SIG-M5 (cell line): ENCODE data around the gene CTBP2.
"Not testable (repeated sequence)": the region's sequence is repeated elsewhere in the genome, so short reads cannot be mapped to it uniquely, and the experiment has no call there.

Source experiments
- DNase-seq: peaks from one replicate; lab custom pipeline; 2025; lab: John Stamatoyannopoulos, UW

CTBP2 gene

DNA sequence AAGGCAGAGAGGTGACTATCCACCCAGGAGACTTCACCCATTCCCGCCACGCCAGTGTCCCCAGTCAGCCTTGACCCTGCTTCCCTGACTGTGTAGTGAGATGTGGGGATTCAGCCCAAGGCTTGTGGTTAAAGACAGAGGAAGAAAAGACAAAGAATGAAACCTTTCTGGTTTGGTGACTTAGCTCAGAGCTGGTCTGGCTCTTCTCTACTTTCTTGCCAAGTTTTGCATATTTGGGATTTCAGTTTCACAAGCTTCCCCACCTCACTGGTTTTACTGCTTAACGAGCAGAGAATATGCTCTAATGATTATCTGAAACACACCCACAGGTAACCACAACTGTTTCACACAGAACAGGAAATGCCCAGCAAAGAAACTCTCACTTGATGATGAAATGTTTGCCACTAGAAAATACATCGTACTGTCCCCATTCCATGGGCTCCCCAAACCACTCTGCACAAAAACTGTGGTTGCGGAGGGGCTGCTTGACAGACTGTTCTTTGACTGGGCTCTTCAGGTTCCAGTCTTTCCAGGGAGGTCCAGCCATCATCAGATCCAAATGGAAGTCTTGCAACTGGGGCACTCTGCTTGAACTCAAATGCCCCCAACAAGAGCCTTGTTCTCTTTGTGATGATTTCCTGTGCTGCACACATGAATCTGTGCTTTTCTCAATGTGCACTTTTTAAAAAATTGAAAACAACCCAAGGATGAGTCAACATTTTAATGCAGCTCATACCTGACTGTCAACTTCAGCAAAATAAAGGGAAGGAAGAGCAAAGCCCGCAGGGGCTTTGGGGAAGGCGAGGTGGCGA lies 95.5 kb downstream of the CTBP2 start:
- DNase-seq: peak; percentile 68

DNA sequence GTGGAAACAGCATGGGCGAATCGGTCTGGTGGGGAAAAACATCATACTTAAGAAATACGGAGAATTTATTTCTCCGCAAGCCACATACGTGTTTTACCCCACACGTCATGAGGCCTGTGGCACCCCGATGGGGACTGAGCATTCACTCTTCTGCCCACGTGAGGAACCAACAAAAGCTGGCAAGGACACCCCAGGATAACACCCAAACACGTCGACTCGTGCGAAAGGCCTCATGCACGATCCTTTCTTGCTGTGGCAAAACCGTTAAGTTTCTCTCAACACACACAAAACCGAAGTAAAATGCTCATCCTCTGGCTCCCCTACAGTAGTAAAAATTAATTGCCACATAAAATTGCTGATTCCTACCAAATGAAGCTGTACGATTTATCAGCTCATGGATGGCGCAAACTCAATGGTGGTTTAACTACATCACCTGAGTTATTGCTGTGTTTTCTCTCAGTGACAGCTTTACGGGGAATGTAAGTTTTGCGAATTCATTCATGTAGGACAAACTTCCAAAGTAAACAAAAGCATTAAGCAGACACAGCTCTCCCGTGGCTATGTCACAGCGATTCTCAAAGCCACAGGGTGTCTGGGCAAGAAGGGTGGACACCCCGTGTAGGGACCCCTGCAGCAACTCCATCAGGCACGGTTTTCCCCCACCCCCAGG lies 97.0 kb downstream of the CTBP2 start:
- no peak for DNase-seq

DNA sequence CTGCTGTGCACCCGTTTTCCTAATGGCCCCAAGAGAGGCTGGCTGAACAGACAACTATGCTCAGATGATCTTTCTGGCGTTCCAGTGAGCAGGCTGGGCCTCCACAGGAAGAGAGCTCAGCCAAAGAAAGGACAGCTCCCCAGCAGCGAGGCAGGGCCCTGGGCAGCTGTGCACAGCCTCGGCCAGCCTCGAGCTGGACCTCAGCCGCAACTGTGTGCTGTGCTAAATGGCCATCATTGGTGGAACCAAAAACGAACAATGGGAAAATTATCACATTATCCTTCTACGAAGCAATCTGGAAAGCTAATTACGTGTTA lies 97.5 kb downstream of the CTBP2 start:
- DNase-seq: no peak

DNA sequence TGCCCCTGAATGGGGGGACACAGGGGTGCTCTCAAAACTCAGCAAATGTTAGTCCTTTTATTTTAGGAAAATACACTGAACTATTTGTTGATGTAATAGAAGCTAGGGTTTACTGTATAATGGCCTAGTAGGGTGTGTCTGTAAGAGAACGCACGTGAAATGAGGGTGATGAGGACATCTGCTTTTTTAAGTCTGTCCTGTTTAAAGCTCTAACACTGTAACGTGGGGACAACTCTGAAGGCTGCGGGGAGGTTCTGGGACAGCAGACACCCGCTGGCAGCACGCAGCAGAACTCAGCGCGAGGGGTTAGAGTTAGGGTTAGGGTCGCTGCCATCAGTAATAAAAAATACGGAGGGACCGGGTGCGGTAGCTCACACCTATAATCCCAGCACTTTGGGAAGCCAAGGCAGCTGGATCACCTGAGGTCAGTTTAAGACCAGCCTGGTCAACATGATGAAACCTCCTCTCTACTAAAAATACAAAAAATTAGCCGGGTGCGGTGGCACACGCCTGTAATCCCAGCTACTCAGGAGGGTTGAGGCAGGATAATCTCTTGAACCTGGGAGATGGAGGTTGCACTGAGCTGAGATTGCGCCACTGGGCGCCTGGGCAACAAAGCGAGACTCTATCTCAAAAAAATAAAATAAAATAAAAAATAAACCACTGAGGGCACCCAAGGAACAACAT lies 98.0 kb downstream of the CTBP2 start:
- no peak for DNase-seq

DNA sequence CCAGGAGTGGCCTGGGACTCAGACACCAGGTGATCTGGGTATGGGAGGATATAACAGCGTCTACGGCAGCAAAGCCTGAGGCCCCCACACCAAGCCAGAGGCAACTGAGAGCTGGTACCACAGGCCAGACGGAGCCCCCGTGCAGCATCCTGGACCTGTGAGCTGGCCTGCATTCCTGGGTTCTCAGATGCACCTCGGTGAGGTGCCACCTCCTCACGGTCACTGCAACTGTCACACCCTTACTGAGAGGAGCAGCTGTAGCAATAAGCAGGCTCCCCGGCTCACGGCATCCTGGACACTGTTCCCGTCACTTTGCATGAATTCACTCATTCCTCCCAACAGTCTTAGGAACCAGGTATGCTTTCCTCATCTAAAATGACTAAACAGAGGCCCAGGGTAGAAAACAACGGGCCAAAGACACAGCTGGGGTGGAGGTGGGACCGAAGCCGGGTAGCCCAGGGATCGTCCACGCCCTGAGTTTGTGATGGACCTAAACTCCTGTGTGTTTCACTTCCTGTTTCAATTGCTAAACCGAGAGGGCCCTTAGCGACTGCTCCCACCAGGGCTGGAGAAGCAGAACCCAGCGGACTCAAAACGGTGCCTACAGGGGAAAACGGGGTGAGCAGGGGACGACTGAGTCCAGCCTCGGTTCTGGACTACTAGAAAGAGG lies 98.7 kb downstream of the CTBP2 start:
- DNase-seq: no peak

DNA sequence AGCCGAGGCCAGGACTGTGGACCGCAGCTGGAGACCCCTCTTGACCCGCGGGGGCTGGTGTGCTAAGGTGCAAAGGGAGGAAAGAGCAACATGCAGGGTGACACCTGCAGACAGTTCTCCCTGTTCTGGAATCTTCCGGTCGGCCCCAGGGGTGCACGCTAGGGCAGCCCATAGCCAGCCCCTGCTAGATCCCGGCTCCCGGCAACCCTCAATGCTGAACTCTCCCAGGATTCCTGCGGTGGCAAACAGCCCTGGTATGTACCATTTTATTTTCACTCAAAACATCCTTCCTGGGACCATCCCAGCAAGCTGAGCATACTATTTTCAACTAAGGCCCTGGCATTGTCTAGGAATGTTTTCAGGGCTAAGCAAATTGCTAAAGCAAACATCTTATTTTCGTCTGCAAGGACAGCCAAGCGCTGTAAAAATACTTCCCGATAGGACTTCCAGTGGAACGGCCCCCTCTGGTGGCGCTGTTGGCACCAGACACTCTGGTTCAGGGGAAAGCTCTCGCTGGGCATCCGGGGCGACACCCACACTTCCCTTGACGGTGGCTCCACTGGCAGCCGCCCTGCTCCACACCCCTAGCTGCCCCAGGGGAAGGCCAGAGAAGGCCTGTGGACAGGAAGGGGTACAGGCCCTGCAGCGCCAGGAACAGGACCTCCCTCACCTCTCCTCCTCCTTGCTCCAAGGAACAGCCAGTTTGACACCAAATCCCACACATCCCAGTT lies 99.4 kb downstream of the CTBP2 start:
- no peak for DNase-seq

DNA sequence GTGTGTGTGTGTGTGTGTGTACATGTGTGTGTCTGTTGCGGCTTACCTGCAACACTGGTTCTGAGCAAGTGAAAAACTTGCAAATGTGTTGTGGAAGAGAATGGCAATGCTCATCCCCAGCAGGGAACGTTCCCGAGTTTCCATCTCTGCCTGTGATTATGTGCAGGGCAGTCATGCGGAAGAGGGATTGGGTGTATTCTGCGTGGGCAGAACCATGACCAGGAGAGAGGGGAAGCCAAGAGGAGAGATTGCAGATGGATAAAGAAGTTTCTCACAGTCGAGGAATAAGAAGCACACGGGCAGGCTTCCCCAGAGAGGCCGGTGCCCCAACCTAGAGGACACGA lies 99.9 kb downstream of the CTBP2 start:
- no peak for DNase-seq

DNA sequence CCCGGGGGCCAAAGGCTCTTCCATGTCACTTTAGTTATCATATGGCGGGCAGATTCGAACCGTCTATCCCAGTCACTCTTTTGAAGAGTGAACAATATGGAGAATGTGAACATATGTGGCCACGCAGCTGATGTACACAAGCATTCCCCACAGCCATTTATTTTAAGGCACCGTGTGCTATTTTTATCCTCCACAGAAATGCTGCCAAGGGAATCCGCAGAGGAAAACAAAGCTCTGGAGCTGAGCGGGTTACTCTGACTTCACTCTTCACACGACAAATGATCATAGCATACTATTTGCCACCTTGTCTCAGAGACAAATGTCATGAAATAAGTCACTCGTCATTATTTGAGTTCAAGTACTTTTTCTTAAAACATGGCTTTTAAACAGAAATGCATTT lies 100.3 kb downstream of the CTBP2 start:
- no peak for DNase-seq

DNA sequence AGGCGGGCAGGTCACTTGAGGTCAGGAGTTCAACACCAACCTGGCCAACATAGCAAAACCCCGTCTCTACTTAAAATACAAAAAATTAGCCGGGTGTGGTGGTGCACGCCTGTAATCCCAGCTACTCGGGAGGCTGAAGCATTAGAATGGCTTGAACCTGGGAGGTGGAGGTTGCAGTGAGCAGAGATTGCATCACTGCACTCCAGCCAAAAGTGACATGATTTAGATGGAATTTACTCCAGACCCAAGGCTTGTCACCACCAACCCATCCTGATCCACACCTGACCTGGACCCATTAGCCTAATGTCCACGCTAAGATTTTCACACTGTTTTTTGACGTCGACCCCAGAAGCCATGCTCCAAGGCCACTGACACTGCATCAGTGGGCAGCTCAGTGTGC lies 101.0 kb downstream of the CTBP2 start:
- not testable (repeated sequence) for DNase-seq

DNA sequence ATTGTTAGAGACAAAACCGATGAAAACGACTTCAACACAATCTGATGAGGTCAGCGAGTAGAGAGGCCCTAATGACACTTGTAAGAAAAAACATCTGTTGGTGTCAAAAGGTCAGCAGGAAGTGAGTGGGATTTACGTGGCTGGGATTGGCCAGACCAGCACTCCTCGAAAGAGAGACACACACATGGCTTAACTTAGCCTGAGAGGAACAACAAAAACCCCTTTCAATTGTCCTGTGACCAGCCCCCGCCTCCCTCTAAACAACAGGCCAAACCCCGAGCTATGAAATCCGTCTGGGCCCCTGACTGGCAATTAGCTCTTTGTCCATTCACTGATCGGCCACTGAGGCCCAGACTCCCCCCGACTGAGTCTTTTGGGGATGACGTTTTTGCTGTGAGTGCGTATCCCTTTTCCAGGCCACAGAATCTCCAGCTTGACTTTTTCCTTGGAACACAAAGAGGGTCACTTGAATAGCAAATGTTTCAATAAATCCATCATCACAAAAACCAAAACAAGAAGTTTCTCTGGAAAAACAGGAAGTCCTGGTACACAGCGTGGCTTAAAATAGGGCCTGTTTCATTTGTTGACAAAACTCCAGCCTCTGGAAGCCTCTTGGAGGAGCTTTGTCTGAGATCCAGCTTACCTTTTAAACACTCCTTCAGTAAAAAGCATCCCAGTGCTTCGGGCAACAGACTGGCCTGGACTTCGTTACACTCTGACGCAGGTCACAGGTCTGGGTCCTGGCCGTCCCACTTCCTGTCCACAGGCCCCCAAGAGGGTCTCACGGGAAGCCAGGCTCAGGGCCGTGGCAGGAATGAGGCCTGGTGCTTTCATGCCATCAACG lies 103.0 kb downstream of the CTBP2 start:
- DNase-seq: no peak

DNA sequence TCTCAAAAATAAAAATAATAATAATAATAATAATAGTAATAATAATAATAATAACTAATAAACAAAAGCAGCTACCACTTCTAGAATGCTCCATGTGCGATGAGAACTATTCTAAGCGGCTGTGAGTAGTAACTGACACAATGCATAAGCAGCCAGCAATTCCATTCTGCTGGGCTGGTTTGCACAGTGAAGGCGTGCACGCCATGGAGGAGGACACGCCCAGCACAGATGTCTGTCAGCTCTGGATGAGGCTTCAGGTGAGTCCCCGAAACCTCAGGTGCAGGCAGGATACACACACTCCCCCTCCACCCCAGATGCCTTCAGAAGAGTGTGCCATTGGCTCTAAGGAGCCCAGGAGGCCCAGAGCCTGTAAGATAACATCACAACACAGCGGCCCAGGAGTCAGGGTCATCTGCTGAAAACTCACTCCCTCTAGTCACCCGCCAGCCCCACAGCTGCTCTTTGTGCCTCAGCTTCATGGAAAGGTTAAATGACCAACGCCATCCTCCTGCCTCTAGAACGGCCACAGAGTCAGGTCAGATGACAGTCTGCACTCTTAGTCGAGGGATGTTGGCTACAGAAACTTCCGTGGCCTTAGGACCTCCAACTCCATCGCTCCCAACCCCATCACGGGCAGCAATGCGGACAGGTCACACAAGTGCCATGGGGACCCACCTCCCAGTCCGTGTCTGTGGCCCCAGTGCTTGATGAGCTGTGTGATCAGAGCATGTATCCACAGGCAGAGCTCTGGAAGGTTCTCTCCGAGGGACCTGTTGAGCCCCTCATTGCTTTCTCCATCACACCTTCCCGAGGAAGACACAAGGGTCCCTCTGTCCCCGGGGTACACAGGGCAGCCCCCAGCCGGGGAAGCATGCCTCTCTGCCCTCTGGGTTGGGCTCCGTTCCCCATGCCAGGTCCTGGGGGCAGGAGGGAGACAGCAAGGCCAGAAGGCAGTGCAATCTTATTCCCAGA lies 103.9 kb downstream of the CTBP2 start:
- no peak for DNase-seq

DNA sequence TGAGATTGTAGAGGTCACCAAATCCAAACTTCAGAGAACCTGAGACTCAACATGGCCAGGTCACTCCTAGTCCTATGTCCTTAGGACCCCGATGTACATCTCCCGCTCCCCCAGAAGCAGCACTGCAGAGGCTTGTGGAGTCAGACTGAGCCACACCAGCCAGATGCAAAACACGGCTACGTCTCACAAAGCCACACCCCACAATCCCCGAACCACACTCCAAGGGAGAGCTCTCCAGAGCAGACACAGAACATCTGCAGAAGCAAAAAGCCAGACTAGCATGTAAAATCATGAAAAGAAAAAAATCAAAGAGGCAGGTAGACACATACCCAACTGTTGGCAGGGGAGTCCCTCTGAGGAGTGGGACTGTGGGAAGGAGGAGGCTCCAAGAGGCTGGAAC lies 104.9 kb downstream of the CTBP2 start:
- DNase-seq: no peak

DNA sequence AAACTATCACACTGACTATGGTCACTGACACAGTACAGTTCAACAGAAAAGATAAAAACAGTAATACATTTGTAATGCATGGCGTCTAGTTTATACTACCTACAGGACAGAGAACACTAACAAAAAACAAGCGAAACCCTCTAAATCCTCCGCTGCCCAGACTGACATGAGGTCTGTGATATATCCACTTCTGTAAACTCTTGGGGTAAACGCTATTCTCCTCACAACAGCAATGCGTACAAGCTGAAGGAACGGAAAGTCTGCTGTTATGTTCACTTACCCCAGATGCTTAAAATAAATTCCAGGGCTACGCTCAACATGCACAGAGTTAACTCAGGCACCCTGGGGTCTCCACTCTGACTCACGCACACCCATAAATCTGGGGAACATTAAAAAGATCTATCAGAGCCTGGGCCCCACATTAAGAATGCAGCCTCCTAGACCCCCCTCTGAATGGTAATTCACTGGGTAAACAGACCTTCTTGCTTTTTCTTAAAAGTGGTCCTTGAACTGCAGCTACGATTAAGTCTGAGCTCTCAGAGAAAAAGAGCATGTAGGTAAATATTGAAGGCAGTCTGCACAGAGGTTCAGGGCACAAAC lies 105.6 kb downstream of the CTBP2 start:
- no peak for DNase-seq

DNA sequence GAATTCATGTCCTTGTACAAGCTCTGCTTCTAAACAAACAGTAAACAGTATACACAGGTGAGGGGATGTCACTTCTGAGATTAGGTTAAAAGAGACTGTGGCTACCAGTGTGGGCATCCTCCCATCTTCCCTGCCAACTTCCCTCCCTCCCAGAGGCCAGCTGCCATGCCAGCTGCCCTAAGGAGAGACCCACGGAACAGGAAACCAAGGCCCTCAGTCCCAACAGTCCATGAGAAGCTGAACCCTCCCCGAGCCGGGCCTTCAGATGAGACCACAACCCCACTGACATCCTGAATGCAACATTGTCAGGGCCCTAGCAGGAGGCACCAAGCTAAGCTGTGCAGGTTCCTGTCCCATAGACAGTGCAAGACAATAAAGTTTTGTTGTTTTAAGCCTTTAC lies 106.1 kb downstream of the CTBP2 start:
- no peak for DNase-seq

DNA sequence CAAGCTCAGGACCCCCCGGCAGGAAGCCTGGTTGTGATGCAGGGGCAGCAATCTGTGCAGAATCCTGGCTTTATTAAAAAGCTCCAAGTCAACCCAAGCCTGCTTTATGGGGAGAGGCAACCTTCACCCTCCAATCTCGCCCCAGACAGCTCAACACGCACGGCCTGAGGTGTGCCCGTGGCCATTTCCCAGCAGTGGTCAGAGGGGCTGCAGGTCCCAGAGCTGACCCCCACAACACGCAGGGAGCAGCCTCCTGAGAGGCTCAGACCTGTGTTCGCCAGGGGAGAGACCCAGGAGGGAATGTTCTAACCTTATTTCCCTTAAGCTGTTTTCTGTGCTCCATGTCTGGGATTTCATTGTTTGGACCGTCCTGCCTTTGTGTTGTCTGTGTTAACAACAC lies 108.2 kb downstream of the CTBP2 start:
- DNase-seq: no peak

DNA sequence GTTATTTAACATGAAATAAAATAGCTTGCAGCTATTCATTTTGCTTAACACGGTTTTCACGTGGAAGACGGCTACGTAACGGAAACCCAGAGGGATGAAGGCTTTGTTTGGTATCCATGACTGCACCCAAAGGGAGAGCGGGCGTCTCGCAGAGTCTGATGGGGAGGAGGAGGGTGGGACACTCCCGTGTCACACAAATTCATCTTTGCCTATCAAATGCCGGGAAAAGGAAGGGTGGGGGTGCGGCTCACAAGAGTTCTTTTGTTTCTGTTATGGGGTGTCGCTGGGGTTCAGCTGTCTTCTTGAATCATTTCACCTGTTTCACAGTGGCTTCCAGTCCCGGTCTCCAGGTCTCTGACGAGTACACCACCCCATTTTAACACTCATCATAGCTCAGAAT lies 110.0 kb downstream of the CTBP2 start:
- no peak for DNase-seq

DNA sequence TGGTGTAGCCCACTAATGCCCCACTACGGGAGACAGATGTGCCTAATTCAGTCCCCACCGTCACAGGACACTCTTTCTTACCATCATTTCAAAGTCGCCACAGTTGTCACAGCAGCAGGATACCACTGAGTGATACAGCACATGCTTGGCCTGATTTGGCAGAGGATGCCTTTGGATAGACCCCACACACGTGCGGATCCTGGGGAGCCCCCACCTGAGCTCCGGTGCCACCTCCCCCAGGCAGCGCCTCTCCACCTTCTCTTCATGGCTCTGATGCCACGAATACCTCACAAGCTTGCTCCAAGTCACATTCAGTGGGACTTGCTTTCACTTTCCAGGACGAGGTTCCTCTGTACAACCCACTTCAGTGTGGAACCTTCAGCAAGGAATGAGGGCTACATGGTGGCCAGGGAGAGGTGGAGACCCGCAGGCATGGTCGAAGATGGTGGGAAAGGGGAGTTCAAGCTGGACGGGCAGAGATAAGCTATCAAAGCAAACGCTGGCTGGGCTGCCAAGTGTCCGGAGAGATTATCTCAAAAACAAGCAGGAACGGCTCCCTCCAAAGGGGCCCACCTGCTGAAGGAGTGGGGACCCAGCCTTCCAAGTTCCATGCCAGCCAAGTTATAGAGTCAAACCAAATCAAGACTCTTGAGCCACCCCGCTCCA lies 111.0 kb downstream of the CTBP2 start:
- DNase-seq: no peak

DNA sequence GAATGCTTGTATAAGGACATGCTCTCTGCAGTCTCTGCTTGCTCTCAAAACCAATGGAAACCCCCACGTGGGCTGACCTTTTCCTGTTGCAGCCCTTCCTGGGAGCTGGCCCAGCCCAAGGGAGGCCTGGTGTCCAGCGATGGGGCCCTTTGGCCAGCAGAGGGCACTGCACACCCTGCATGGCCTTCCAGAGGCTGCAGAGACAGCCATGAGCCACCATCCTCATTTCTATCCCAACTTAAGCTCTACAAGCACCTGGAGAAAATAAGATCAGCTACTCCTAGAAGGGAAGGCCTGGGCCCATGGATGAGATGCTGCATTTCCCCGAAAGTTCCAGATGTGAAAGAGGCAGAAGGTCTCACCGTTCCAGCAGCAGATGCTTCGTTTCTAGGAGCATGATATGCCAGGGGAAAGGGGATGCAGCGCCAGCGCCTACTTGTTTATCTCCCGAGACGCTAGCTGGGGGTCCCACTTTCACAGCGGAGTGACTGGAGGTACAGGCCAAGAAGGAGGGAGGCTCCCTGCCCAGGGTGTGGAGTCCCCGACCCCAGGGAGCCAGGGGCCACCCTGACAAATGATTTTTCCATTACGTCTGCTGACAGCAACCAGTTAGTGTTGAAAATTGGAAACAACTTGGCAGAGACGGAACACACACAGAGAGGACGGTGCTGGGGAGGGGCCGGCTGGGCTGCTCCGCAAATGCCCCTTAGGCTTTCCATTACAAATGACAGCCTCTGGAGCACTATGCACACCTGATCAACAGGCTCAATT lies 112.1 kb downstream of the CTBP2 start:
- DNase-seq: no peak
